Neural progenitor cell (in vitro differentiated cells): ENCODE data around the gene CELA3A.

Experiments
- EZH2 ChIP-seq: fragments of 200-600 bp; sonication (generic); IDR thresholded peaks from 2 replicates; pipeline ENCODE4 v1.6.1; 2017; ENCODE audit warnings: antibody characterized with exemption, mild to moderate bottlenecking, moderate library complexity
- EZH2phosphoT487 ChIP-seq: fragments of 200-600 bp; sonication (generic); IDR thresholded peaks from 2 replicates; pipeline ENCODE4 v1.6.1; 2017; ENCODE audit warnings: antibody characterized with exemption
- TF ChIP-seq, protein P1 (sequence below): fragments of 200-600 bp; sonication (generic); IDR thresholded peaks from 2 replicates; pipeline ENCODE4 v1.5.1; 2017; ENCODE audit warnings: antibody characterized with exemption, mild to moderate bottlenecking

DNA sequence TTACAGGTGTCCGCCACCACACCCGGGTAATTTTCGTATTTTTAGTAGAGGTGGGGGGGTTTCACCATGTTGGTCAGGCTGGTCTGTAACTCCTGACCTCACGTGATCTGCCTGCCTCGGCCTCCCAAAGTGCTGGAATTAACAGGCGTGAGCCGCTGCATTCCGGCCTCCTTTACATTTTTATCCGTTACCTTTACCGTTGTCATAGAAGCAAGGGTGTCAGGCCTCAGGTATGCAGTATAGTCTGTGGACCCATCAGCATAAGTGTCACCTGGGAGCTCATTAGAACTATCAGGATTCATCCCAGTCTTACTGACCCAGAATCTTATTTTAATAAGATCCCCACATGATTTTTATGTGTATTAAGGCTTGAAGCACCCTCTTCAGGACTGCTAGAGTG is 56.4 kb downstream of the CELA3A start:
- TF ChIP-seq, protein P1, sequence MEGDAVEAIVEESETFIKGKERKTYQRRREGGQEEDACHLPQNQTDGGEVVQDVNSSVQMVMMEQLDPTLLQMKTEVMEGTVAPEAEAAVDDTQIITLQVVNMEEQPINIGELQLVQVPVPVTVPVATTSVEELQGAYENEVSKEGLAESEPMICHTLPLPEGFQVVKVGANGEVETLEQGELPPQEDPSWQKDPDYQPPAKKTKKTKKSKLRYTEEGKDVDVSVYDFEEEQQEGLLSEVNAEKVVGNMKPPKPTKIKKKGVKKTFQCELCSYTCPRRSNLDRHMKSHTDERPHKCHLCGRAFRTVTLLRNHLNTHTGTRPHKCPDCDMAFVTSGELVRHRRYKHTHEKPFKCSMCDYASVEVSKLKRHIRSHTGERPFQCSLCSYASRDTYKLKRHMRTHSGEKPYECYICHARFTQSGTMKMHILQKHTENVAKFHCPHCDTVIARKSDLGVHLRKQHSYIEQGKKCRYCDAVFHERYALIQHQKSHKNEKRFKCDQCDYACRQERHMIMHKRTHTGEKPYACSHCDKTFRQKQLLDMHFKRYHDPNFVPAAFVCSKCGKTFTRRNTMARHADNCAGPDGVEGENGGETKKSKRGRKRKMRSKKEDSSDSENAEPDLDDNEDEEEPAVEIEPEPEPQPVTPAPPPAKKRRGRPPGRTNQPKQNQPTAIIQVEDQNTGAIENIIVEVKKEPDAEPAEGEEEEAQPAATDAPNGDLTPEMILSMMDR: no peak
- TF ChIP-seq EZH2phosphoT487 (no peak), EZH2 (no peak)
